ENCODE data around the gene NAT8L.

Gene NAT8L

GRCh38 chr4:2075987-2076907 lies 17.1 kb downstream of the NAT8L start:
- no peak for DNase-seq (ENCODE audit: low read depth)

GRCh38 chr4:2076908-2077536 lies 17.9 kb downstream of the NAT8L start:
- no peak for DNase-seq (ENCODE audit: low read depth)

GRCh38 chr4:2077537-2078460 lies 18.7 kb downstream of the NAT8L start:
- no peak for DNase-seq (ENCODE audit: low read depth)

GRCh38 chr4:2078584-2078983 lies 19.5 kb downstream of the NAT8L start:
- no peak for DNase-seq (ENCODE audit: low read depth)

GRCh38 chr4:2079006-2079405 lies 19.9 kb downstream of the NAT8L start:
- no peak for DNase-seq (ENCODE audit: low read depth)

- no peak for DNase-seq (ENCODE audit: low read depth)
Measured at GRCh38 chr4:2079926-2080325, 20.8 kb downstream of the NAT8L start.

- no peak for DNase-seq (ENCODE audit: low read depth)
Measured at GRCh38 chr4:2080429-2081300, 21.5 kb downstream of the NAT8L start.

GRCh38 chr4:2081540-2081939 lies 22.4 kb downstream of the NAT8L start:
- no peak for DNase-seq (ENCODE audit: low read depth)

GRCh38 chr4:2082118-2082517 lies 23.0 kb downstream of the NAT8L start:
- DNase-seq (ENCODE audit: low read depth) = no peak

- DNase-seq (ENCODE audit: low read depth) = no peak
Measured at GRCh38 chr4:2082627-2083026, 23.5 kb downstream of the NAT8L start.

- no peak for DNase-seq (ENCODE audit: low read depth)
Measured at GRCh38 chr4:2083116-2083825, 24.1 kb downstream of the NAT8L start.

GRCh38 chr4:2083826-2084160 lies 24.7 kb downstream of the NAT8L start:
- no peak for DNase-seq (ENCODE audit: low read depth)

- no peak for DNase-seq (ENCODE audit: low read depth)
Measured at GRCh38 chr4:2084316-2084715, 25.2 kb downstream of the NAT8L start.

- DNase-seq (ENCODE audit: low read depth) = no peak
Measured at GRCh38 chr4:2085496-2085901, 26.4 kb downstream of the NAT8L start.

GRCh38 chr4:2087170-2087569 lies 28.0 kb downstream of the NAT8L start:
- no peak for DNase-seq (ENCODE audit: low read depth)

GRCh38 chr4:2089222-2089621 lies 30.1 kb downstream of the NAT8L start:
- DNase-seq (ENCODE audit: low read depth) = no peak

GRCh38 chr4:2090642-2091041 lies 31.5 kb downstream of the NAT8L start:
- DNase-seq (ENCODE audit: low read depth) = no peak

- DNase-seq (ENCODE audit: low read depth) = no peak
Measured at GRCh38 chr4:2091990-2092668, 33.0 kb downstream of the NAT8L start.

- DNase-seq (ENCODE audit: low read depth) = no peak
Measured at GRCh38 chr4:2092669-2093053, 33.5 kb downstream of the NAT8L start.

GRCh38 chr4:2093265-2093664 lies 34.1 kb downstream of the NAT8L start:
- no peak for DNase-seq (ENCODE audit: low read depth)
